ENCODE data around the gene SPEM1. TPM values are rescaled to one million over a fixed set of nuclear protein-coding genes. Genes with fewer than 3 reads are reported as not detected.

The SPEM1 gene
- total and polyA plus RNA-seq, 2 of the 13 experiments (the other 11 are each of a cell fraction or from before 2014, with no cell fraction given), result not detected

GRCh38 chr17:7423679-7424078 lies 3.6 kb downstream of the SPEM1 start:
- in situ Hi-C loops (cut with HindIII; ENCODE audit: extremely low pct_ligation_motif_present, low pct_unique_long_range_greater_than_20kb), result no loop called here
- Histone ChIP-seq H3K27ac (ENCODE audit: extremely low read length, insufficient read depth, low read length) (no peak overlapping the region), H3K4me2 (ENCODE audit: low read depth, low read length) (no peak overlapping the region), H3K9ac (ENCODE audit: insufficient read depth, low read depth, low read length) (no peak overlapping the region), H3K27me3 (ENCODE audit: control insufficient read depth in 1 of 2, insufficient read depth in 2 of 2, low read length in 2 of 2) (peaks cover 2 to 9% of the 10 kb centered on the region in 2 experiments; a peak in 3 of 5 replicates), H3K4me3 (replicated peaks in 1 of 3; ENCODE audit: insufficient read depth in 1 of 3, low read depth in 2 of 3, low read length in 3 of 3) (no peak overlapping the region), H3K4me1 (ENCODE audit: insufficient read depth, low read length) (peaks cover 21% of the 10 kb centered on the region), H3K9me3 (ENCODE audit: low read length) (no peaks in the 10 kb centered on the region), H2AFZ (ENCODE audit: low read length) (no peak overlapping the region), H3K79me2 (ENCODE audit: insufficient read depth, low read length) (no peaks in the 10 kb centered on the region), H4K20me1 (ENCODE audit: insufficient read depth, low read length) (no peaks in the 10 kb centered on the region), H3K36me3 (replicated peaks in 1 of 2; ENCODE audit: control insufficient read depth in 1 of 2, insufficient read depth in 2 of 2, low read length in 2 of 2) (no peaks in the 10 kb centered on the region)
- WGBS (ENCODE audit: low lambda C conversion rate), result 15% methylated on average over 4 of the region's 4 CpGs
- FAIRE-seq (no peak), DNase-seq (ENCODE audit: low spot score) (no peak), ATAC-seq (no peak)
- ChIA-PET POLR2A (interaction anchor here (0.6 to 0.9 kb wide), 2 partner anchors 43 to 111 kb away, joined by 3 read pairs; no protein-coding TSS in a partner anchor), CTCF (ENCODE audit: low intra/inter-chr PET ratio, low total read pairs) (no interaction called here)
- intact Hi-C loops (cut with micrococcal nuclease; ENCODE audit: unreplicated experiment), result no loop called here
- no TSS peak for BruUV-seq (replicated peaks)
- TF ChIP-seq TCF7L2 (IDR thresholded peaks at IDR 0.05; ENCODE audit: low read depth, low read length), result no peak

DNA sequence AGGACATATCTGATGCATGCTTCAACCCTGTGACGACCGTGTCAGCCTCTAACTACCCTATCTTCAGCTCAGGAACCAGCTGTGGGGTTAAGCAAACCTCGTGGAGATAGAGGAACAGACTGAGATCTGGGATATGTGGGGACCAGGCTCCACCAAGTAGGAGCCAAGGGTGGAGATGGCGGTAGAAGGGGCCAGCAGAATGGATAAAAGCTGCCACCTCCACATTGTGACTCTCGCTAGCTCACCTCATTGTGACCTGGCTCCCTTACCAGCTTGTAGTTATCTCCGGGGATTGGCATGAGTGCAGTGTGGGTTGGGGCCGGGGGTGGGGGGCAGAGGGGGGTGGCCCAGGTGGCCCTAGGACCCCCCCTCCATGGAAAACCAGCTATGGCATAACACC lies 5.2 kb downstream of the SPEM1 start, which contains the start of gene SPEM2:
TSS of gene SPEM2 (plus strand) at position 301 of the 400 bp plus-strand sequence. CDS start at position 374, 73 bp downstream.
- ChIA-PET CTCF (ENCODE audit: low intra/inter-chr PET ratio, low total read pairs) (no interaction called here), POLR2A (interaction anchor here (0.8 kb wide), 1 partner anchor 22 kb away, joined by 3 read pairs; the partner anchor contains the start of gene TMEM256)
- no peaks in the 10 kb centered on the region for H3K9me3 ChIP-seq (ENCODE audit: low read length)
- no peaks in the 10 kb centered on the region for H4K20me1 ChIP-seq (ENCODE audit: insufficient read depth, low read length)
- H3K4me3 ChIP-seq (replicated peaks in 1 of 3; ENCODE audit: insufficient read depth in 1 of 3, low read depth in 2 of 3, low read length in 3 of 3), result no peak within 1 kb of the TSS
- no peak within 1 kb of the TSS for H3K9ac ChIP-seq (ENCODE audit: insufficient read depth, low read depth, low read length)
- WGBS (ENCODE audit: low lambda C conversion rate), result 53% methylated on average over 2 of the region's 7 CpGs
- intact Hi-C loops (cut with micrococcal nuclease; ENCODE audit: unreplicated experiment), result no loop called here
- in situ Hi-C loops (cut with HindIII; ENCODE audit: extremely low pct_ligation_motif_present, low pct_unique_long_range_greater_than_20kb), result no loop called here
- peaks cover 15% of the 10 kb centered on the region for H3K4me1 ChIP-seq (ENCODE audit: insufficient read depth, low read length)
- DNase-seq (ENCODE audit: low spot score), result no peak
- H2AFZ ChIP-seq (ENCODE audit: low read length), result no peak within 1 kb of the TSS
- peaks cover 3 to 6% of the 10 kb centered on the region in 2 experiments; a peak in 3 of 5 replicates for H3K27me3 ChIP-seq (ENCODE audit: control insufficient read depth in 1 of 2, insufficient read depth in 2 of 2, low read length in 2 of 2)
- no peak for FAIRE-seq
- no peak within 1 kb of the TSS for H3K4me2 ChIP-seq (ENCODE audit: low read depth, low read length)
- BruUV-seq (replicated peaks), result no TSS peak
- no peak within 1 kb of the TSS for H3K27ac ChIP-seq (ENCODE audit: extremely low read length, insufficient read depth, low read length)
- no peaks in the 10 kb centered on the region for H3K79me2 ChIP-seq (ENCODE audit: insufficient read depth, low read length)
- ATAC-seq, result no peak
- H3K36me3 ChIP-seq (replicated peaks in 1 of 2; ENCODE audit: control insufficient read depth in 1 of 2, insufficient read depth in 2 of 2, low read length in 2 of 2), result no peaks in the 10 kb centered on the region
- TF ChIP-seq CERS6 (CRISPR knock-in tag; IDR thresholded peaks at IDR 0.05) (no peak), HOXA3 (CRISPR knock-in tag; IDR thresholded peaks at IDR 0.05) (no peak), ZNF572 (CRISPR knock-in tag; IDR thresholded peaks at IDR 0.05) (no peak), ZNF781 (CRISPR knock-in tag; IDR thresholded peaks at IDR 0.05; ENCODE audit: borderline replicate concordance, not compliant biosample characterization) (no peak), TBP (CRISPR knock-in tag; IDR thresholded peaks at IDR 0.05) (no peak), ZBTB40 (IDR thresholded peaks at IDR 0.05) (no peak), ZBTB40 (CRISPR knock-in tag; IDR thresholded peaks at IDR 0.05) (no peak), ZNF879 (CRISPR knock-in tag; IDR thresholded peaks at IDR 0.05) (no peak)
